ENCODE measurements around the gene SHB.

- TF ChIP-seq, protein P1, sequence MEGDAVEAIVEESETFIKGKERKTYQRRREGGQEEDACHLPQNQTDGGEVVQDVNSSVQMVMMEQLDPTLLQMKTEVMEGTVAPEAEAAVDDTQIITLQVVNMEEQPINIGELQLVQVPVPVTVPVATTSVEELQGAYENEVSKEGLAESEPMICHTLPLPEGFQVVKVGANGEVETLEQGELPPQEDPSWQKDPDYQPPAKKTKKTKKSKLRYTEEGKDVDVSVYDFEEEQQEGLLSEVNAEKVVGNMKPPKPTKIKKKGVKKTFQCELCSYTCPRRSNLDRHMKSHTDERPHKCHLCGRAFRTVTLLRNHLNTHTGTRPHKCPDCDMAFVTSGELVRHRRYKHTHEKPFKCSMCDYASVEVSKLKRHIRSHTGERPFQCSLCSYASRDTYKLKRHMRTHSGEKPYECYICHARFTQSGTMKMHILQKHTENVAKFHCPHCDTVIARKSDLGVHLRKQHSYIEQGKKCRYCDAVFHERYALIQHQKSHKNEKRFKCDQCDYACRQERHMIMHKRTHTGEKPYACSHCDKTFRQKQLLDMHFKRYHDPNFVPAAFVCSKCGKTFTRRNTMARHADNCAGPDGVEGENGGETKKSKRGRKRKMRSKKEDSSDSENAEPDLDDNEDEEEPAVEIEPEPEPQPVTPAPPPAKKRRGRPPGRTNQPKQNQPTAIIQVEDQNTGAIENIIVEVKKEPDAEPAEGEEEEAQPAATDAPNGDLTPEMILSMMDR (IDR thresholded peaks at IDR 0.05) = no peak
- no peak for TF ChIP-seq USF2 (CRISPR knock-in tag; IDR thresholded peaks at IDR 0.05)
- TF ChIP-seq CREB1 (CRISPR knock-in tag; IDR thresholded peaks at IDR 0.05) = no peak
- TF ChIP-seq, protein P2, sequence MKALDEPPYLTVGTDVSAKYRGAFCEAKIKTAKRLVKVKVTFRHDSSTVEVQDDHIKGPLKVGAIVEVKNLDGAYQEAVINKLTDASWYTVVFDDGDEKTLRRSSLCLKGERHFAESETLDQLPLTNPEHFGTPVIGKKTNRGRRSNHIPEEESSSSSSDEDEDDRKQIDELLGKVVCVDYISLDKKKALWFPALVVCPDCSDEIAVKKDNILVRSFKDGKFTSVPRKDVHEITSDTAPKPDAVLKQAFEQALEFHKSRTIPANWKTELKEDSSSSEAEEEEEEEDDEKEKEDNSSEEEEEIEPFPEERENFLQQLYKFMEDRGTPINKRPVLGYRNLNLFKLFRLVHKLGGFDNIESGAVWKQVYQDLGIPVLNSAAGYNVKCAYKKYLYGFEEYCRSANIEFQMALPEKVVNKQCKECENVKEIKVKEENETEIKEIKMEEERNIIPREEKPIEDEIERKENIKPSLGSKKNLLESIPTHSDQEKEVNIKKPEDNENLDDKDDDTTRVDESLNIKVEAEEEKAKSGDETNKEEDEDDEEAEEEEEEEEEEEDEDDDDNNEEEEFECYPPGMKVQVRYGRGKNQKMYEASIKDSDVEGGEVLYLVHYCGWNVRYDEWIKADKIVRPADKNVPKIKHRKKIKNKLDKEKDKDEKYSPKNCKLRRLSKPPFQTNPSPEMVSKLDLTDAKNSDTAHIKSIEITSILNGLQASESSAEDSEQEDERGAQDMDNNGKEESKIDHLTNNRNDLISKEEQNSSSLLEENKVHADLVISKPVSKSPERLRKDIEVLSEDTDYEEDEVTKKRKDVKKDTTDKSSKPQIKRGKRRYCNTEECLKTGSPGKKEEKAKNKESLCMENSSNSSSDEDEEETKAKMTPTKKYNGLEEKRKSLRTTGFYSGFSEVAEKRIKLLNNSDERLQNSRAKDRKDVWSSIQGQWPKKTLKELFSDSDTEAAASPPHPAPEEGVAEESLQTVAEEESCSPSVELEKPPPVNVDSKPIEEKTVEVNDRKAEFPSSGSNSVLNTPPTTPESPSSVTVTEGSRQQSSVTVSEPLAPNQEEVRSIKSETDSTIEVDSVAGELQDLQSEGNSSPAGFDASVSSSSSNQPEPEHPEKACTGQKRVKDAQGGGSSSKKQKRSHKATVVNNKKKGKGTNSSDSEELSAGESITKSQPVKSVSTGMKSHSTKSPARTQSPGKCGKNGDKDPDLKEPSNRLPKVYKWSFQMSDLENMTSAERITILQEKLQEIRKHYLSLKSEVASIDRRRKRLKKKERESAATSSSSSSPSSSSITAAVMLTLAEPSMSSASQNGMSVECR (CRISPR knock-in tag; IDR thresholded peaks at IDR 0.05; ENCODE audit: borderline replicate concordance) = no peak
- TF ChIP-seq TEAD4 (CRISPR knock-in tag; IDR thresholded peaks at IDR 0.05) = no peak
- TF ChIP-seq SP1 (CRISPR knock-in tag; conservative IDR thresholded peaks at IDR 0.05) = no peak
- TF ChIP-seq NFE2L1 (CRISPR knock-in tag; IDR thresholded peaks at IDR 0.05) = no peak
- TF ChIP-seq ZNF232 (CRISPR knock-in tag; IDR thresholded peaks at IDR 0.05) = no peak
- TF ChIP-seq, protein P3, sequence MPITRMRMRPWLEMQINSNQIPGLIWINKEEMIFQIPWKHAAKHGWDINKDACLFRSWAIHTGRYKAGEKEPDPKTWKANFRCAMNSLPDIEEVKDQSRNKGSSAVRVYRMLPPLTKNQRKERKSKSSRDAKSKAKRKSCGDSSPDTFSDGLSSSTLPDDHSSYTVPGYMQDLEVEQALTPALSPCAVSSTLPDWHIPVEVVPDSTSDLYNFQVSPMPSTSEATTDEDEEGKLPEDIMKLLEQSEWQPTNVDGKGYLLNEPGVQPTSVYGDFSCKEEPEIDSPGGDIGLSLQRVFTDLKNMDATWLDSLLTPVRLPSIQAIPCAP (CRISPR knock-in tag; IDR thresholded peaks at IDR 0.05) = no peak
- no peak for TF ChIP-seq TCF7 (CRISPR knock-in tag; IDR thresholded peaks at IDR 0.05; ENCODE audit: low read depth)
- no peak for TF ChIP-seq AFF4 (CRISPR knock-in tag; IDR thresholded peaks at IDR 0.05; ENCODE audit: borderline replicate concordance)
- TF ChIP-seq, protein P4, sequence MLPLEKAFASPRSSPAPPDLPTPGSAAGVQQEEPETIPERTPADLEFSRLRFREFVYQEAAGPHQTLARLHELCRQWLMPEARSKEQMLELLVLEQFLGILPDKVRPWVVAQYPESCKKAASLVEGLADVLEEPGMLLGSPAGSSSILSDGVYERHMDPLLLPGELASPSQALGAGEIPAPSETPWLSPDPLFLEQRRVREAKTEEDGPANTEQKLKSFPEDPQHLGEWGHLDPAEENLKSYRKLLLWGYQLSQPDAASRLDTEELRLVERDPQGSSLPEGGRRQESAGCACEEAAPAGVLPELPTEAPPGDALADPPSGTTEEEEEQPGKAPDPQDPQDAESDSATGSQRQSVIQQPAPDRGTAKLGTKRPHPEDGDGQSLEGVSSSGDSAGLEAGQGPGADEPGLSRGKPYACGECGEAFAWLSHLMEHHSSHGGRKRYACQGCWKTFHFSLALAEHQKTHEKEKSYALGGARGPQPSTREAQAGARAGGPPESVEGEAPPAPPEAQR (CRISPR knock-in tag; IDR thresholded peaks at IDR 0.05) = no peak
Observed at GRCh38 chr9:38000332-38000731, 68.7 kb downstream of the SHB start.

Measured in WTC11 (cell line).